NB4 (cell line): Measurements from ENCODE around the gene EHMT2.

Source experiments
- CTCF ChIP-seq: IDR thresholded peaks from one replicate; pipeline ENCODE4 v1.5.1; 2012; ENCODE audit warnings: low read depth, low read length
- MYC ChIP-seq: IDR thresholded peaks from 2 replicates; pipeline ENCODE4 v1.6.1; 2011; ENCODE audit warnings: low read depth, low read length
- POLR2A ChIP-seq: IDR thresholded peaks from 2 replicates; pipeline ENCODE4 v1.6.1; 2011; ENCODE audit warnings: mild to moderate bottlenecking; ENCODE audit not compliant: insufficient read length; ENCODE audit errors: extremely low read depth

GRCh38 chr6:31896856-31897611 is 464 bp downstream of the EHMT2 start:
- no peak for TF ChIP-seq CTCF
- TF ChIP-seq MYC = no peak
- no peak for TF ChIP-seq POLR2A
